ENCODE measurements around the gene BACE2. TPM values are rescaled to one million over a fixed set of nuclear protein-coding genes. Genes with fewer than 3 reads are reported as not detected.

BACE2 gene
- total and polyA plus RNA-seq, 2 donors (not counting 3 experiments of a cell fraction or from before 2014, with no cell fraction given) = 113 to 184 TPM

- Histone ChIP-seq H4K20me1 (replicated peaks; ENCODE audit: control insufficient read depth, extremely low read depth, insufficient read depth, low read length) (no peaks in the 10 kb centered on the region), H3K79me2 (ENCODE audit: control insufficient read depth, insufficient read depth, low read length) (peaks cover 15% of the 10 kb centered on the region), H3K9me3 (replicated peaks; ENCODE audit: control insufficient read depth, insufficient read depth, low read length) (no peaks in the 10 kb centered on the region), H3K4me3 (replicated peaks in 1 of 3; ENCODE audit: insufficient read depth in 1 of 3, low read depth in 1 of 3, low read length in 3 of 3) (peak overlapping the region; percentile 77 to 95 (median 83)), H3K36me3 (ENCODE audit: control insufficient read depth in 2 of 2, extremely low read depth in 1 of 2, insufficient read depth in 2 of 2, low read length in 2 of 2) (no peaks in the 10 kb centered on the region), H3K9me1 (replicated peaks; ENCODE audit: control insufficient read depth, extremely low read depth, insufficient read depth, low read length) (no peaks in the 10 kb centered on the region), H3K27me3 (ENCODE audit: control insufficient read depth in 2 of 2, insufficient read depth in 2 of 2, low read length in 2 of 2) (no peaks in the 10 kb centered on the region), H2AFZ (ENCODE audit: low read depth, low read length) (peak overlapping the region; percentile 53), H3K9ac (replicated peaks; ENCODE audit: extremely low read depth, insufficient read depth, low read length) (peak overlapping the region; percentile 75), H3K4me1 (ENCODE audit: control insufficient read depth, extremely low read depth, insufficient read depth, low read length) (peaks cover 32% of the 10 kb centered on the region), H3K27ac (ENCODE audit: insufficient read depth, low read depth, low read length) (peak overlapping the region; percentile 35), H3K4me2 (ENCODE audit: insufficient read depth, low read length) (peak overlapping the region; percentile 60)
- dilution Hi-C loops (cut with MboI; ENCODE audit: extremely low pct_ligation_motif_present, low sequenced_read_pairs) = no loop called here
- CTCF ChIA-PET = interaction anchor here (0.5 to 4.2 kb wide), 6 partner anchors 44 to 1141 kb away, joined by 3 to 34 read pairs (median 3); no protein-coding TSS in a partner anchor
- DNase-seq (ENCODE audit: low read depth, low spot score) = peak; percentile 41
- TF ChIP-seq POLR2AphosphoS5 (IDR thresholded peaks at IDR 0.05; ENCODE audit: insufficient read depth, low read depth, low read length) = no peak
- TF ChIP-seq CTCF (IDR thresholded peaks at IDR 0.05; ENCODE audit: extremely low read depth in 1 of 2, insufficient read depth in 1 of 2, low read depth in 1 of 2, low read length in 2 of 2) = no peak
- TF ChIP-seq POLR2A (IDR thresholded peaks at IDR 0.05; ENCODE audit: low read depth, low read length) = no peak
- POLR2A ChIA-PET = interaction anchor here (0.6 kb wide), 1 partner anchor 66 kb away, joined by 4 read pairs; no protein-coding TSS in a partner anchor
- no TSS peak for BruUV-seq (replicated peaks)
- no peak for FAIRE-seq
- intact Hi-C loops (cut with micrococcal nuclease) = loop anchor here (5.0 kb wide), 1 partner anchor 254 kb away; no protein-coding TSS in a partner anchor
Measured at GRCh38 chr21:41168391-41169257, 664 bp downstream of the BACE2 start.

- intact Hi-C loops (cut with micrococcal nuclease) = loop anchor here (5.0 kb wide), 1 partner anchor 253 kb away; no protein-coding TSS in a partner anchor
Measured at GRCh38 chr21:41169258-41169576, 1.3 kb downstream of the BACE2 start.

More at GRCh38 chr21:41169258-41169576, 1.3 kb downstream of the BACE2 start:
- ChIA-PET CTCF (interaction anchor here (0.5 to 4.2 kb wide), 7 partner anchors 16 to 1140 kb away, joined by 3 to 34 read pairs (median 3); no protein-coding TSS in a partner anchor), POLR2A (interaction anchor here (0.6 kb wide), 1 partner anchor 66 kb away, joined by 4 read pairs; no protein-coding TSS in a partner anchor)
- no peaks in the 10 kb centered on the region for H3K9me3 ChIP-seq (replicated peaks; ENCODE audit: control insufficient read depth, insufficient read depth, low read length)
- H3K9ac ChIP-seq (replicated peaks; ENCODE audit: extremely low read depth, insufficient read depth, low read length) = peak overlapping the region; percentile 35
- no peak overlapping the region for H3K27ac ChIP-seq (ENCODE audit: insufficient read depth, low read depth, low read length)
- H3K4me1 ChIP-seq (ENCODE audit: control insufficient read depth, extremely low read depth, insufficient read depth, low read length) = peaks cover 32% of the 10 kb centered on the region
- H2AFZ ChIP-seq (ENCODE audit: low read depth, low read length) = no peak overlapping the region
- dilution Hi-C loops (cut with MboI; ENCODE audit: extremely low pct_ligation_motif_present, low sequenced_read_pairs) = no loop called here
- TSS peak; percentile 31 for BruUV-seq (replicated peaks)
- H3K36me3 ChIP-seq (ENCODE audit: control insufficient read depth in 2 of 2, extremely low read depth in 1 of 2, insufficient read depth in 2 of 2, low read length in 2 of 2) = no peaks in the 10 kb centered on the region
- H3K4me2 ChIP-seq (ENCODE audit: insufficient read depth, low read length) = peak overlapping the region; percentile 54
- no peaks in the 10 kb centered on the region for H4K20me1 ChIP-seq (replicated peaks; ENCODE audit: control insufficient read depth, extremely low read depth, insufficient read depth, low read length)
- TF ChIP-seq POLR2A (IDR thresholded peaks at IDR 0.05; ENCODE audit: low read depth, low read length) (no peak), POLR2AphosphoS5 (IDR thresholded peaks at IDR 0.05; ENCODE audit: insufficient read depth, low read depth, low read length) (no peak), JUN (IDR thresholded peaks at IDR 0.05; ENCODE audit: borderline replicate concordance, insufficient read depth, insufficient read length, low read depth) (no peak), FOS (IDR thresholded peaks at IDR 0.05; ENCODE audit: borderline replicate concordance, insufficient read depth, low read length) (no peak), GATA2 (IDR thresholded peaks at IDR 0.05; ENCODE audit: insufficient read depth, insufficient read length, low read depth, low read length) (no peak), CTCF (IDR thresholded peaks at IDR 0.05; ENCODE audit: extremely low read depth in 1 of 2, insufficient read depth in 1 of 2, low read depth in 1 of 2, low read length in 2 of 2) (no peak), EZH2 (IDR thresholded peaks at IDR 0.05; ENCODE audit: borderline replicate concordance, low read depth, low read length, severe bottlenecking) (no peak), MYC (IDR thresholded peaks at IDR 0.05; ENCODE audit: low read depth, low read length) (no peak)
- TF ChIP-seq, protein P1, sequence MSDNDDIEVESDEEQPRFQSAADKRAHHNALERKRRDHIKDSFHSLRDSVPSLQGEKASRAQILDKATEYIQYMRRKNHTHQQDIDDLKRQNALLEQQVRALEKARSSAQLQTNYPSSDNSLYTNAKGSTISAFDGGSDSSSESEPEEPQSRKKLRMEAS (IDR thresholded peaks at IDR 0.05; ENCODE audit: insufficient read depth, insufficient read length) = no peak
- H3K27me3 ChIP-seq (ENCODE audit: control insufficient read depth in 2 of 2, insufficient read depth in 2 of 2, low read length in 2 of 2) = no peaks in the 10 kb centered on the region
- peak; percentile 78 for FAIRE-seq
- no peaks in the 10 kb centered on the region for H3K9me1 ChIP-seq (replicated peaks; ENCODE audit: control insufficient read depth, extremely low read depth, insufficient read depth, low read length)
- no peak for DNase-seq (ENCODE audit: low read depth, low spot score)
- H3K79me2 ChIP-seq (ENCODE audit: control insufficient read depth, insufficient read depth, low read length) = peaks cover 16% of the 10 kb centered on the region
- H3K4me3 ChIP-seq (replicated peaks in 1 of 3; ENCODE audit: insufficient read depth in 1 of 3, low read depth in 1 of 3, low read length in 3 of 3) = peak overlapping the region; percentile 6 to 95 (median 77)
